Measurements from ENCODE around the gene RASA4B. TPM values are rescaled to one million over a fixed set of nuclear protein-coding genes. Genes with fewer than 3 reads are reported as not detected.
"Not testable (repeated sequence)": the region's sequence is repeated elsewhere in the genome, so short reads cannot be mapped to it uniquely, and the experiment has no call there.

Gene RASA4B
- total RNA-seq, 1 donor from 2014 or later, result 20.3 TPM

DNA sequence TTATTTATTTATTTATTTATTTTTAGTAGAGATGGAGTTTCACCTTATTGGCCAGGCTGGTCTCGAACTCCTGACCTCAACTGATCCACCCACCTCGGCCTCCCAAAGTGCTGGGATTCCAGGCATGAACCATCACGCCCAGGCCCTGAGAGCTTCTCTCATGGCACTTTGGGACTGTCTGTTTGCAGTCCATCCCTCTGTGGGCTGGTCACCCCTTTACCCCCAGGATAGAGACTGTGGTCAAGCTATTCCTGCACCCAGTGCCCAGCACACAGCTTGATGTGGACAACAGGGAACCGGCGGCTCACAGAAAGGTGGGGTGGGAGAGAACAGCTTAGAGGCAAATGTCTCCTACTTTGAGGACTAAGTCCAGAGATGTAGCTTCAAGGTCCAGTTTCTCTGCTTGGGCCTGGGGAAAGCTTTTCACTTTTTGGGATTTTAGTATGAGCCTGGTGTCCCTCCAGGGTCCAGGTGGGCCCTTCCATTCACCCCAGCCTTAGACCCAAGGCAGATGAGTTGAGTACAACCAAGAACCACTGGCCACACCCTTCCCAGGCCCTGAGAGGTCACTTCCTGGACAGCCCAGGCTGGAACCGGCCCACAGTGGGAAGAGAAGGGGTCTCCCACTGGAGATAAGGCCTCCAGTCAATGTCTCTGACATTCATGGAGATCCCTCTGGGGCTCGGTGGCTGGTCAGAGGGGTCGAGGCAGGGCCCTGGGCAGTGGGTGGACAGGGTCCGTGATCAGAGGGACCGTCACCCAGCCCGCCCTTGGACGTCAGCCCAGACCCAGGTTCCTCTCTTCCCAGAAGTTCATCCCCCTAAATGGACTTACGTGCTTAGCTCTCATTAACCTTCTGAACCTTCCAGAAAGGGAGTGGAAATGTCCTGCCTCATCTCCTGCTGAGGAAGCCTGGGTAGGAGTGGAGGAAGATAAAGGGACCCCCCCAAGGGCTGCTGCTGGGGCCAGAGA is 10.5 kb upstream of the RASA4B start:
- H3K36me3 Mint-ChIP-seq (ENCODE audit: low read depth); H3K4me1 Mint-ChIP-seq (ENCODE audit: low read depth); H3K27me3 Mint-ChIP-seq (ENCODE audit: low read depth); intact Hi-C loops (cut with micrococcal nuclease); H3K27ac Mint-ChIP-seq; DNase-seq (ENCODE audit: low spot score); H3K9me3 Mint-ChIP-seq; H3K4me3 Mint-ChIP-seq (ENCODE audit: low read depth): not testable (repeated sequence)

DNA sequence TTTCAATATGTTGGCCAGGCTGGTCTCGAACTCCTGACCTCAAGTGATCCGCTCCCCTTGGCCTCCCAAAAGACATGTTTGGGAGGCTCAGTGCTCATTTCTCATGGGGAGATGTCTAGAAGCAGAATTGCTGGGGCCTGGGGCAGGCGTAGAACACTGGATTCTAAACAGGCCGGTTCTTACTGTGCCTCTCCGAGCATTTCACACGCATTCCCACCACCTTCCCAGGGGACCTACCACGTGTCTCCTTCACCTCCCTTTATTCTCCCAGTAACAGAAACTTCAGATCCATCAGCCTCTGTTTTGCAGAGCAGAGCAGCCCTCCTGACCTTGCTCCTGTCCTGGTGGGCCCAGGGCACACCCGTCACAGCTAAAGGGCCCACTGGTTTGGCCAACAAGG is 9.6 kb upstream of the RASA4B start:
- H3K36me3 Mint-ChIP-seq (ENCODE audit: low read depth); intact Hi-C loops (cut with micrococcal nuclease): not testable (repeated sequence)

DNA sequence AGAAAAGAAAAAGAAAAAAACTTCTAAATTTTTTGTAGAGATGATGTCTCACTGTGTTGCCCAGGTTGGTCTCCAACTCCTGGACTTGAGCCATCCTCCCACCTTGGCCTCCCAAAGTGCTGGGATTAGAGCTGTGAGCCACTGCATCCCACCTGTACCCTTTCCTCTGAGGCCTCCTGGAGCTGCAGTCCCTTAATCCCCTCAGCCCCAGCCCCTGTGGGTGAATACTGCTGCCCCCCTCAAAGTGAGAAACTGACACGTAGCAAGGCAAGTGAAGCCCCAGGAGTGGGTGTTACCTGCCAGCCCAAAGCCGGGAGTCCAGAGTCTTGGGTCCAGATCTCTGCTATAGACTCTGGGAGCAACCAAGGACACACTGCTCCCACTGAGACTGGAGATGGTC is 7.2 kb upstream of the RASA4B start:
- DNase-seq (ENCODE audit: low spot score); H3K36me3 Mint-ChIP-seq (ENCODE audit: low read depth); H3K27me3 Mint-ChIP-seq (ENCODE audit: low read depth); H3K4me1 Mint-ChIP-seq (ENCODE audit: low read depth); intact Hi-C loops (cut with micrococcal nuclease); H3K27ac Mint-ChIP-seq; H3K9me3 Mint-ChIP-seq; H3K4me3 Mint-ChIP-seq (ENCODE audit: low read depth): not testable (repeated sequence)

More for the DNA sequence above, 9.6 kb upstream of the RASA4B start:
- H3K4me1 Mint-ChIP-seq (ENCODE audit: low read depth); H3K27me3 Mint-ChIP-seq (ENCODE audit: low read depth); H3K9me3 Mint-ChIP-seq; H3K4me3 Mint-ChIP-seq (ENCODE audit: low read depth); DNase-seq (ENCODE audit: low spot score); H3K27ac Mint-ChIP-seq: not testable (repeated sequence)

DNA sequence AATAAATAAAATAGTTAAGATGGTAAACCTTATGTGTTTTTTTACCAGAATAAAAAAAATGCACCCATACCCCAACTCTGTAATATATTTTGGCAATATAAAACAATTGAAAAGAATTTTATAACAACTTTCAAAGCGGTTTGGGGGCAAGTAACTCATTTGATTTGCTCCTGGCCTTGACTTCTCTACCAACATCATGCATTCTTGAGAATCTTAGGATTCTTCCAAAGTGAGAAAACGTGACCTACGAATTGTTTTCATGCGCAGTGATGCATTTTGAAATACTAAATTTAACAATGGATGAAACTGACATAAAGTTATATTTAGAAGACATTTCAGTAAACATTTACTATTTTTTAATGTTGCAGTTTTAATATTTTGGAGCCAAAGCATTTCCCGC is 3.2 kb upstream of the RASA4B start:
- not testable (repeated sequence) for H3K4me3 Mint-ChIP-seq (ENCODE audit: low read depth); H3K9me3 Mint-ChIP-seq

DNA sequence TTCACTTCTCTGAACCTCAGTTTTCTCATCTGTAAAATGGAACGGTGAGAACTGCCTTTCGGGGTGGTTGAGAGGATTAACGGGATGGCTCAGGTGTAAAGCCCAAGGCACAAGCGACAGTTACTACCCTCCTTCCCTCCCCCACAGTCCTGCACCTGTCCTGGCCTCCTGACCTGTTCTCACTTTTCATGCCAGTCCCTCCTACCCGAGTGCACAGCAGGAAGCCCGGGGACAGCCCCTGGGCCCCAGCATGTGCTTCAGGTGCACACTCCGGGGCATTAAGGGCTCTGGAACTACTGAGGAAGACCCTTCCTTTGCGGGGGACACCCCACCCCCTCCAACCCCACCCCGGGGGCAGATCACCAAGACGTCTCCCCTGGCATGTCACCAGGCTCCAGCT is 626 bp downstream of the RASA4B start:
- H3K4me3 Mint-ChIP-seq (ENCODE audit: low read depth); H3K36me3 Mint-ChIP-seq (ENCODE audit: low read depth); DNase-seq (ENCODE audit: low spot score); H3K9me3 Mint-ChIP-seq; H3K4me1 Mint-ChIP-seq (ENCODE audit: low read depth); H3K27me3 Mint-ChIP-seq (ENCODE audit: low read depth); intact Hi-C loops (cut with micrococcal nuclease); H3K27ac Mint-ChIP-seq: not testable (repeated sequence)

More for the DNA sequence above, 3.2 kb upstream of the RASA4B start:
- DNase-seq (ENCODE audit: low spot score); H3K4me1 Mint-ChIP-seq (ENCODE audit: low read depth); H3K36me3 Mint-ChIP-seq (ENCODE audit: low read depth); H3K27ac Mint-ChIP-seq; intact Hi-C loops (cut with micrococcal nuclease); H3K27me3 Mint-ChIP-seq (ENCODE audit: low read depth): not testable (repeated sequence)

DNA sequence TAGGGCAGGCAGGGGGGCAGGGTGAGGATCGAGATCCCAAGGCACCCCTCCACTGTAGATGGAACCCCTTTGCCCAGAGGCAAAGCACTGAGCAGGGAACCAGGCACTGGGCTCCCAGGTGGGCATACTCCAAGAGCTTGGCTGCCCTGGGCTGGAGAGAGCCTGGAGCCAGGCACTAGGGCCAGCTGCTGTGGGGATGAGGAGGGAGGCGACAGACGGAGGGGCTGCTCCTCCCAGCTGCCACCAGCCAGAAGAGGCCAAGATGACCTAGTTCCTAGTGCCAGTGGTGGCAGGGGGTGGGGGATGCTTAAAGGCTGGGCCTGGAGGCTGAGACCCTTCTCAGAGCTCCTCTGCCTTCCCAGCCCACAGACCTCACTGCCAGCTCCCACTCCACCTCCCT is 1.7 kb downstream of the RASA4B start:
- H3K27me3 Mint-ChIP-seq (ENCODE audit: low read depth); DNase-seq (ENCODE audit: low spot score); H3K9me3 Mint-ChIP-seq; H3K27ac Mint-ChIP-seq; H3K4me1 Mint-ChIP-seq (ENCODE audit: low read depth); intact Hi-C loops (cut with micrococcal nuclease); H3K4me3 Mint-ChIP-seq (ENCODE audit: low read depth); H3K36me3 Mint-ChIP-seq (ENCODE audit: low read depth): not testable (repeated sequence)

DNA sequence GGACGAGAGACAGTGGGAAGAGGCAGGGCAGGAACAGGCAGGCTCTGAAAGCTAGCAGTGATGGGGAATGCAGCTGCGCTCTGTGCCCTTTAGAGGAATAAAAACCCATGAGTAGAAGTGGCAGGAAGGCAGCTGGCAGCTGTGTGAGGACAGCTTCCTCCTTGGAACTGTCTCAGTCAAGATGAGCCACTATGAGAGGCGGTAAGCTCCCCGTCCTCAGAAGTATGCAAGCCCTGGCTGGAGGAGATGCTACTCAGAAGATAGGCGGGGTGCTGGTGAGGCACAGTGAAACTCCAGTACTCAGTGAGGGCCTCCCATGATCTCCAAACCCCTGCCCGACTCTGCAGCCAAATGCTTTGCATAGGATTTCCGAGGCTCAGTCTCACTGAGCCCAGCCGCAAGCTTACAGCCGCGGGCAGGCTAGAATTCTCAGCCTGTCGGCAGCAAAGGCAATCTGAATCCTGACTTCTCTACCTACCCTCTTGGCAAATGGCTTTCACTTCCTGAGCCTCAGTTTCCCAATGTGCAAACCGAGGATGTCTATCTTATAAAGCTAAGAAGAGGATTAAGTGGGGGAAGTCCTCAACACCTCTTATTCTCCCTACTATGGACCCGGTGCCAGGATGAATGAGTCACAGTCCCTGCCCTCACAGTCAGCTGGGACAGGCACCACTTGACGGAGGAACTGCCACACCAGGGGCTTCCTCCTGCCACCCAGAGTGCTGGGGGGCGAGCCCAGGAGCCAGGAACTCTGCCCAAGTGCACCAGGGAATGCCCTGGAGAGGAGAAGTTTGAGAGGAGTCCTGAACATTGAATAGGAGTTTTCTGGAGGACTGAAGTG is 2.5 kb downstream of the RASA4B start:
- DNase-seq (ENCODE audit: low spot score); H3K4me1 Mint-ChIP-seq (ENCODE audit: low read depth); H3K27me3 Mint-ChIP-seq (ENCODE audit: low read depth); H3K27ac Mint-ChIP-seq; H3K36me3 Mint-ChIP-seq (ENCODE audit: low read depth); H3K4me3 Mint-ChIP-seq (ENCODE audit: low read depth); intact Hi-C loops (cut with micrococcal nuclease); H3K9me3 Mint-ChIP-seq: not testable (repeated sequence)

DNA sequence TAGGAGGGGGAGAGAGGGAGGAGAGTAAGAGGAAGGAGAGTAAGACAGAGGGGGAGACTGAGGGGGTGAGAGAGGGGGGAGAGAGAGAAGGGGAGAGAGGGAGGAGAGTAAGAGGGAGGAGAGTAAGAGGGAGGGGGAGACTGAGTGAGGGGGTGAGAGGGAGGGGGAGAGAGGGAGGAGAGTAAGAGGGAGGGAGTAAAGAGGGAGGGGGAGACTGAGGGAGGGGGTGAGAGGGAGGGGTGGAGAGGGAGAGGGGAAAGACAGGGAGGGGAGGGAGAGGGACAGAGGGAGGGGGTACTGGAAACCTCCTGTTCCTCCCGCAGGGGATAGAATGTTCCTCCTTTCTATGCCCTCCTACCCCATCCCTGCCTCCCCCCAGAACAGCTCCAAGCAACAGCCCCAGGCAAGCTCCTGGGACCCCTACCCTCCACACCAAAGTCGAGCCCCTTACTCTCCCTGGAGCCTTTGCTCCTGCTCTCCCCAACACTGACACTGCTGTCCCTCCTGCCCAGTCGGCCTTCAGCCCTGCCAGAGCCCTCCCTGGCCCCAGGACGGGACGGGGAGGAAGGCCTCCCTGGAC is 4.8 kb downstream of the RASA4B start:
- H3K4me1 Mint-ChIP-seq (ENCODE audit: low read depth); H3K9me3 Mint-ChIP-seq; H3K4me3 Mint-ChIP-seq (ENCODE audit: low read depth); intact Hi-C loops (cut with micrococcal nuclease); H3K27me3 Mint-ChIP-seq (ENCODE audit: low read depth); H3K27ac Mint-ChIP-seq; H3K36me3 Mint-ChIP-seq (ENCODE audit: low read depth); DNase-seq (ENCODE audit: low spot score): not testable (repeated sequence)

DNA sequence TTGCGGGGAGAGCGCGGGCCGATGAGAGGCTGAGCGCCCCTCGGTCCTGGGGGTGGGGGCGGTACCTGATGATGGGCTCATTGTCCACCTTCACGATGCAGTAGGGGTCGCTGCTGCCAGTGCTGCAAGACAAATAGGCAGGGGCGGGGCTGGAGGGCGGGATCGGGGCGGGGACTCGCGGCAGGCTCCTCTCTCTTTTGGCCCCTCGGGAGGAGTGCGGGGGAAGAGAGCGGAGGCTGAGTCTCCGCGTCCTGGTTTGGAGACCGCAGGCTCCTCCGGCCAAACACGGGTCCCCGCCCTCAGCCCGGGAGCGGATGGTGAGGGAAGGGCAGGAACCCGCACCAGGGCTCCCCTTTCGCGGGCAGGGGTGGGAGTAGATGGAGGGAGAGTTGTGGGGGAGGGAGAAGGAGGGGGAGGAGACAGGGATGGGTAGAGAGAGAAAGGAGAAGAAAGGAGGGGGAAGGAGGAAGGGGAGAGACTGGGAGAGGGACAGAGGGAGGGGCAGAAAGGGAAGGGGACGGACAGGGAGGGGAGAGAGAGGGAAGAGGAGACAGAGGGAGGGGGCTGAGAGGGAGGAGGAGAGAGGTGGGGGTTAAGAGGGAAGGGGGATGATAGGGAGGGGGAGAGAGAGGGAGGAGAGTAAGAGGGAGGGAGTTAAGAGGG is 5.6 kb downstream of the RASA4B start:
- H3K27ac Mint-ChIP-seq; H3K27me3 Mint-ChIP-seq (ENCODE audit: low read depth); H3K36me3 Mint-ChIP-seq (ENCODE audit: low read depth); H3K9me3 Mint-ChIP-seq; DNase-seq (ENCODE audit: low spot score); intact Hi-C loops (cut with micrococcal nuclease); H3K4me3 Mint-ChIP-seq (ENCODE audit: low read depth); H3K4me1 Mint-ChIP-seq (ENCODE audit: low read depth): not testable (repeated sequence)

DNA sequence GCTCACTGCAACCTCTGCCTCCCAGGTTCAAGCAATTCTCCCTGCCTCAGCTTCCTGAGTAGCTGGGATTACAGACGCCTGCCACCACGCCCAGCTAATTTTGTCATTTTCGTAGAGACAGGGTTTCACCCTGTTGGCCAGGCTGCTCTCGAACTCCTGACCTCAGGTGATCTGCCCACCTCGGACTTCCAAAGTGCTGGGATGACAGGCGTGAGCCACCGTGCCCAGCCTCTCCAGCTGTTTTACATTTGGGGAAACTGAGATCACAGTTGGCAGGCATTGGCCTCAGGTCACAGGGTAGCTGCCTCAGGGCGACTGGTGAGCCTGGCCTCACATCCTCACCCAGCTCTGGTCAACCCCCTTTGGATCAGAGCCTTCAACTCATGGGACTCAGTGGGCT is 7.0 kb downstream of the RASA4B start:
- DNase-seq (ENCODE audit: low spot score); intact Hi-C loops (cut with micrococcal nuclease); H3K27me3 Mint-ChIP-seq (ENCODE audit: low read depth): not testable (repeated sequence)

DNA sequence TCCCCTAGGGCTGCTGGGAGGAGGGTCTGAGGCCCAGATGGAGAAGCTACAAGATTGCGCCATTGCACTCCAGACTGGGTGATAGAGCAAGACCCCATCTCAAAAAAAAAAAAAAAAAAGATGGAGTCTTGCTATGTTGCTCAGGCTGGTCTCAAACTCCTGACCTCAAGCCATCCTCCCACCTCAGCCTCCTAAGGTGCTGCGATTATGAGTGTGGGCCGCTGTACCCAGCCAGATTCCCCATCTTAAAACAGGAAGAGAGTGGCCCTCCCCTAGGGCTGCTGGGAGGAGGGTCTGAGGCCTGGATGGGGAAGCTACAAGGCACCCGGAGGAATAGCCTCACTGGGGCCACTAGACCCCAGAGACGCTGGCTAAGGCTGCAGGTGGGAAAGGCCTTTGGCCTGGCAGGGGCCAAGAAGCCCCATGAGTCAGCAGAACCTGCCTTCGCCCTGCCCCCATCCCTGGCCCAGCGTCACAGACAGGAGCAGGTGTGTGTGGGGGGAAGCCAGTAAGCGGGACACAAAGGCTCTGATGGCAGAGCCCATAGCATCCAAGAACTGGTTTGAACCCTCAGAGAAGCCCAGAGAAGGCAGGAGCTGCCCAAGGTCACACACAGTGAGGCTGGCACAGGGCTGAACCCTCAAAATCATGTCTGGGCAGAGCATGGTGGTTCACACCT is 10.0 kb downstream of the RASA4B start:
- H3K27ac Mint-ChIP-seq; DNase-seq (ENCODE audit: low spot score): not testable (repeated sequence)

More for the DNA sequence above, 7.0 kb downstream of the RASA4B start:
- H3K36me3 Mint-ChIP-seq (ENCODE audit: low read depth); H3K4me3 Mint-ChIP-seq (ENCODE audit: low read depth); H3K9me3 Mint-ChIP-seq; H3K27ac Mint-ChIP-seq; H3K4me1 Mint-ChIP-seq (ENCODE audit: low read depth): not testable (repeated sequence)

More for the DNA sequence above, 10.0 kb downstream of the RASA4B start:
- H3K36me3 Mint-ChIP-seq (ENCODE audit: low read depth); H3K9me3 Mint-ChIP-seq; intact Hi-C loops (cut with micrococcal nuclease); H3K4me3 Mint-ChIP-seq (ENCODE audit: low read depth); H3K27me3 Mint-ChIP-seq (ENCODE audit: low read depth); H3K4me1 Mint-ChIP-seq (ENCODE audit: low read depth): not testable (repeated sequence)
